NCI-H446 treated with DMSO at 0.1 percent for 48 hours (cell line): ENCODE measurements around the gene PDE8A.

Source experiments
- DNase-seq: peaks from one replicate; lab custom pipeline; 2025; lab: John Stamatoyannopoulos, UW

The PDE8A gene

GRCh38 chr15:84981711-84982300 is at the start of gene PDE8A:
PDE8A (plus strand) TSS chr15:84981856; CDS start chr15:84982163, 307 bp downstream.
- no peak for DNase-seq

GRCh38 chr15:84934942-84935729 is 46.5 kb upstream of the PDE8A start:
- DNase-seq = no peak

GRCh38 chr15:84937144-84937543 is 44.5 kb upstream of the PDE8A start:
- DNase-seq = no peak

- no peak for DNase-seq
Measured at GRCh38 chr15:84938726-84939125, 42.9 kb upstream of the PDE8A start.

- no peak for DNase-seq
Measured at GRCh38 chr15:84940399-84940798, 41.3 kb upstream of the PDE8A start.

GRCh38 chr15:84942456-84942855 is 39.2 kb upstream of the PDE8A start:
- no peak for DNase-seq

- DNase-seq = no peak
Measured at GRCh38 chr15:84944311-84944710, 37.3 kb upstream of the PDE8A start.

- no peak for DNase-seq
Measured at GRCh38 chr15:84944861-84945260, 36.8 kb upstream of the PDE8A start.

- no peak for DNase-seq
Measured at GRCh38 chr15:84946772-84947489, 34.7 kb upstream of the PDE8A start.

GRCh38 chr15:84947947-84948830 is 33.5 kb upstream of the PDE8A start:
- no peak for DNase-seq

- DNase-seq = no peak
Measured at GRCh38 chr15:84949043-84949442, 32.6 kb upstream of the PDE8A start.

GRCh38 chr15:84949845-84950569 is 31.6 kb upstream of the PDE8A start:
- no peak for DNase-seq

- no peak for DNase-seq
Measured at GRCh38 chr15:84950570-84951111, 31.0 kb upstream of the PDE8A start.

- DNase-seq = no peak
Measured at GRCh38 chr15:84951736-84952135, 29.9 kb upstream of the PDE8A start.

GRCh38 chr15:84953136-84953535 is 28.5 kb upstream of the PDE8A start:
- no peak for DNase-seq

- DNase-seq = no peak
Measured at GRCh38 chr15:84953726-84954125, 27.9 kb upstream of the PDE8A start.

- DNase-seq = no peak
Measured at GRCh38 chr15:84955089-84955848, 26.4 kb upstream of the PDE8A start.

- DNase-seq = no peak
Measured at GRCh38 chr15:84956199-84956598, 25.5 kb upstream of the PDE8A start.

- no peak for DNase-seq
Measured at GRCh38 chr15:84960391-84961113, 21.1 kb upstream of the PDE8A start.

GRCh38 chr15:84961114-84961452 is 20.6 kb upstream of the PDE8A start:
- no peak for DNase-seq
